HG03457 (cell line): ENCODE data around the gene SGCE.

Experiments used
- ATAC-seq: cut with Tn5 transposase; IDR thresholded peaks from one replicate; pipeline ENCODE4 v1.9.1; 2021; ENCODE audit warnings: moderate number of reproducible peaks; ENCODE audit not compliant: unreplicated experiment

Gene SGCE

GRCh38 chr7:94630855-94631254 lies 25.1 kb downstream of the SGCE start:
- no peak for ATAC-seq

GRCh38 chr7:94623820-94624219 lies 32.1 kb downstream of the SGCE start:
- ATAC-seq = no peak

GRCh38 chr7:94621120-94621519 lies 34.8 kb downstream of the SGCE start:
- ATAC-seq = no peak

GRCh38 chr7:94620703-94621118 lies 35.2 kb downstream of the SGCE start:
- ATAC-seq = peak; percentile 99

GRCh38 chr7:94618126-94618525 lies 37.8 kb downstream of the SGCE start:
- ATAC-seq = no peak

- no peak for ATAC-seq
Observed at GRCh38 chr7:94616855-94617254, 39.1 kb downstream of the SGCE start.

GRCh38 chr7:94615666-94616065 lies 40.3 kb downstream of the SGCE start:
- no peak for ATAC-seq

GRCh38 chr7:94612661-94613060 lies 43.3 kb downstream of the SGCE start:
- ATAC-seq = no peak

GRCh38 chr7:94612253-94612652 lies 43.7 kb downstream of the SGCE start:
- no peak for ATAC-seq

GRCh38 chr7:94609561-94609960 lies 46.4 kb downstream of the SGCE start:
- no peak for ATAC-seq

- no peak for ATAC-seq
Observed at GRCh38 chr7:94605031-94605430, 50.9 kb downstream of the SGCE start.

GRCh38 chr7:94602181-94602580 lies 53.8 kb downstream of the SGCE start:
- ATAC-seq = no peak

GRCh38 chr7:94600267-94600666 lies 55.7 kb downstream of the SGCE start:
- ATAC-seq = no peak

GRCh38 chr7:94595717-94596116 lies 60.2 kb downstream of the SGCE start:
- ATAC-seq = no peak

- no peak for ATAC-seq
Observed at GRCh38 chr7:94594882-94595281, 61.1 kb downstream of the SGCE start.

GRCh38 chr7:94591176-94591575 lies 64.8 kb downstream of the SGCE start:
- ATAC-seq = peak; percentile 76

GRCh38 chr7:94590526-94591162 lies 65.3 kb downstream of the SGCE start:
- no peak for ATAC-seq

- no peak for ATAC-seq
Observed at GRCh38 chr7:94588075-94588474, 67.9 kb downstream of the SGCE start.

- no peak for ATAC-seq
Observed at GRCh38 chr7:94584113-94584512, 71.8 kb downstream of the SGCE start.

GRCh38 chr7:94580601-94581000 lies 75.3 kb downstream of the SGCE start:
- no peak for ATAC-seq

GRCh38 chr7:94579470-94579869 lies 76.5 kb downstream of the SGCE start:
- no peak for ATAC-seq

- no peak for ATAC-seq
Observed at GRCh38 chr7:94578614-94579013, 77.3 kb downstream of the SGCE start.

GRCh38 chr7:94577357-94577756 lies 78.6 kb downstream of the SGCE start:
- no peak for ATAC-seq
